ENCODE results near the gene MSL1. TPM values are rescaled to one million over a fixed set of nuclear protein-coding genes. Genes with fewer than 3 reads are reported as not detected.

Gene MSL1
- total and polyA plus RNA-seq, 12 donors: 26.3 to 65.0 (median 40.4) TPM

DNA sequence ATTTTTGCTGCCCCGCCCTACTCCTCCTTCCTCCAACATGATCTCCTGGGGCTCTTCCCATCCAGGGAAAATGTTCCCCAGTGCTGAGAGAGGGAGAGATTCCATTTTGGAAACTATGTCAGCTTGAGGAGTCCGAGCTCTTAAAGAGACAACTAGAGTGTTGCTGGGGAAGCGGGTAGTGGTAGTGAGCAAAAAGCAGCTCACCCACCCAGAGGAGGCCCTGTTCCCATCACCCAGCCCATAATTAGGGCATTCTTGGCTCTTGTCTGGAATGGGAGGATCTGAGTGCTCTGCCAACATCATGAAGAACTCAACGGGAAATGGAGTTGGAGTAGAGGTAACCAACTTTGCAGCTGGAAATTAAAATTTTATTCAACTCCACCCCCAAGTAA is 9.1 kb upstream of the MSL1 start:
- Histone ChIP-seq H3K36me3 (no peaks in the 10 kb centered on the region), H3K9me3 (no peaks in the 10 kb centered on the region), H3K27me3 (no peaks in the 10 kb centered on the region), H3K4me1 (peaks cover 45 to 68% (median 64%) of the 10 kb centered on the region in 9 donors), H3K27ac (peak overlapping the region; percentile 71 to 99 (median 93)), H3K4me3 (peak overlapping the region in 6 of 10 donors; percentile 46 to 59 (median 56))
- ATAC-seq: peak in 4 of 8 donors; percentile 0 to 8 (median 2)
- intact Hi-C loops (cut with DNase I): loop anchor here (1.0 to 10.0 kb wide), 13 partner anchors 28 to 232 kb away; partner anchors contain the start of genes THRA (in 7 of the 10) and CASC3 (in 1 of the 10)
- DNase-seq: peak in 1 of 2 donors; percentile 40
- 41% methylated on average over 4 of the region's 4 CpGs for WGBS, 2 donors
- TF ChIP-seq, protein P1, sequence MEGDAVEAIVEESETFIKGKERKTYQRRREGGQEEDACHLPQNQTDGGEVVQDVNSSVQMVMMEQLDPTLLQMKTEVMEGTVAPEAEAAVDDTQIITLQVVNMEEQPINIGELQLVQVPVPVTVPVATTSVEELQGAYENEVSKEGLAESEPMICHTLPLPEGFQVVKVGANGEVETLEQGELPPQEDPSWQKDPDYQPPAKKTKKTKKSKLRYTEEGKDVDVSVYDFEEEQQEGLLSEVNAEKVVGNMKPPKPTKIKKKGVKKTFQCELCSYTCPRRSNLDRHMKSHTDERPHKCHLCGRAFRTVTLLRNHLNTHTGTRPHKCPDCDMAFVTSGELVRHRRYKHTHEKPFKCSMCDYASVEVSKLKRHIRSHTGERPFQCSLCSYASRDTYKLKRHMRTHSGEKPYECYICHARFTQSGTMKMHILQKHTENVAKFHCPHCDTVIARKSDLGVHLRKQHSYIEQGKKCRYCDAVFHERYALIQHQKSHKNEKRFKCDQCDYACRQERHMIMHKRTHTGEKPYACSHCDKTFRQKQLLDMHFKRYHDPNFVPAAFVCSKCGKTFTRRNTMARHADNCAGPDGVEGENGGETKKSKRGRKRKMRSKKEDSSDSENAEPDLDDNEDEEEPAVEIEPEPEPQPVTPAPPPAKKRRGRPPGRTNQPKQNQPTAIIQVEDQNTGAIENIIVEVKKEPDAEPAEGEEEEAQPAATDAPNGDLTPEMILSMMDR (IDR thresholded peaks at IDR 0.05): no peak

DNA sequence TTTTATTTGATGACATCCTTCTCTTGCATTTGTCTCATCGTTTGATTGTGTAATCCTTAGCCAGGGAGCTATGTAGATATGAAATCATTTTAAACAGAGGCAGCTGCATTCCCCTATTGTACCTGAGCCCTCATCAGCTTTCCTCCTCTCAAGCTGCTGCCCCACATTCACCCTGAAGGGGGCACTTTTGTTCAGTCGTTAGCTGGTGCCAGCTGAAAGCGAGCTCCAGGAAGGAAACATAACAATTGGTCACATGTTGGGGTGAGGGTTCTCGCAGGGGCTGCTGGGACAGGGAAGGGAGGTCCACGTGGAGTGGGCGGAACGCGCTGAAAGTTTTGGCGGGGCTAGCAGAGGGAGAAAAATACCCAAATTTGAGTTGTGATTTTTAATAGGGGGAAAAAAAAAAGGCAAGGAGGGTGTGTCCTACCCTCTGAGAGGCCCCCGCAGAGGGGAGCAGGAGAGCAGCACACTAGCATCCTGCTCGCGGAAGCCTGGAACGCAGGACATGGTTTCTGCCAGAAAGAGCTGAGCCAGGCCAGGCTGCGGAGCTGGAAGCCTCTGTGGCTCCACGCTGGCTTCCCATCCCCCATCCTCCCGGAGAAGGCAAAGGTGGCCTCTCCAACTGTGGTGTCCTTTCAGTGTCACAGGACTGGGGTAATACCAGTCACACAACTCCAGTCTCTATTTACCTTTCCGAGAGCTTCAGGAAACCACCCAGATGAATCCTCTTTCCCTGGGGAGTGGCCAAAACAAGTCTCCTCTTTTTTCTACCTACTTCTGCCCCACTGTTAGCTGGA is 8.5 kb upstream of the MSL1 start:
- peaks cover 41 to 62% (median 58%) of the 10 kb centered on the region in 9 donors for H3K4me1 ChIP-seq
- peak overlapping the region in 9 of 10 donors; percentile 32 to 59 (median 49) for H3K4me3 ChIP-seq
- ATAC-seq (peak; percentile 70 to 79 (median 75)), DNase-seq (peak; percentile 86 to 95)
- no peaks in the 10 kb centered on the region for H3K9me3 ChIP-seq
- no peaks in the 10 kb centered on the region for H3K36me3 ChIP-seq
- WGBS, 2 donors: 0% methylated on average over 17 of the region's 17 CpGs
- peak overlapping the region; percentile 71 to 99 (median 93) for H3K27ac ChIP-seq
- intact Hi-C loops (cut with DNase I): loop anchor here (1.0 to 10.0 kb wide), 13 partner anchors 27 to 231 kb away; partner anchors contain the start of genes THRA (in 7 of the 10) and CASC3 (in 1 of the 10)
- H3K27me3 ChIP-seq: no peaks in the 10 kb centered on the region
- TF ChIP-seq, protein P1 (IDR thresholded peaks at IDR 0.05): peak; percentile 72 to 96 (median 84)

DNA sequence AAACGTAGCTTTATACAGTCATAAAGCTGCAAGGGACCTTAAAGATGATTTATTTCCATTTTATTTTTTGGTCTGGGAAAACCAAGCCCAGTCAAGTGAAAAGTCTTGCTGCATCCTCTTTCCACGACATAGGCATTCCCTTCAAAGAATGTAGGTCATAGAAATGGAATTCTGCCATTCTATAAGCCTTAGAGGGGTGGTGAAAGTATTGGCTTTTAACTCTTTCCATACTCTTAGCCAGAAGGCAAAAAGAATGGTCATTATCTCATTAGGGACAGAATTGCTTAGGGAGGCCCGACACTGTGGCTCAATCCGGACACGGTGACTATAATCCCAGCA is 7.9 kb upstream of the MSL1 start:
- Histone ChIP-seq H3K4me3 (peak overlapping the region in 9 of 10 donors; percentile 32 to 59 (median 49)), H3K27me3 (no peaks in the 10 kb centered on the region), H3K27ac (peak overlapping the region; percentile 71 to 99 (median 93)), H3K4me1 (peaks cover 36 to 56% (median 52%) of the 10 kb centered on the region in 9 donors), H3K36me3 (no peaks in the 10 kb centered on the region), H3K9me3 (no peaks in the 10 kb centered on the region)
- intact Hi-C loops (cut with DNase I): loop anchor here (1.0 to 10.0 kb wide), 13 partner anchors 27 to 231 kb away; partner anchors contain the start of genes THRA (in 7 of the 10) and CASC3 (in 1 of the 10)
- ATAC-seq (no peak), DNase-seq (no peak)
- WGBS, 2 donors: 36 to 43% methylated on average over 5 of the region's 5 CpGs
- TF ChIP-seq, protein P1 (IDR thresholded peaks at IDR 0.05): no peak

DNA sequence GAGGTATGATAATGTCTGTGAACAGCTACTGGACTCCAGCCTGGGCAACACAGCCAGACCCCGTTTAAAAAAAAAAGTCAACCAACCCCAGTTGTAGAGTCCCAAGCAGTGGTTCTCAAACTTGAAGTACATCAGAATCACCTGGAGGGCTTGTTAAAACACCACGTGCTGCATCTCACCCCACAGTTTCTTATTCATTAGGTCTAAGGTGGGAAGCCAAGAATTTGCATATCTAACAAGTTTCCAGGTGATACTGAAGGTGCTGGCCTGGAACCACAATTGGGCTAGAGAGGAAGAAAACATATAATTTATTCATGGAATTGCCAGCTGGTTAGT is 6.7 kb upstream of the MSL1 start:
- DNase-seq: no peak
- Histone ChIP-seq H3K36me3 (no peaks in the 10 kb centered on the region), H3K4me3 (no peak overlapping the region), H3K27me3 (no peaks in the 10 kb centered on the region), H3K27ac (no peak overlapping the region), H3K4me1 (peaks cover 29 to 49% (median 42%) of the 10 kb centered on the region in 9 donors), H3K9me3 (no peaks in the 10 kb centered on the region)
- no peak for ATAC-seq
- WGBS, 2 donors: 60 to 73% methylated on average over 2 of the region's 2 CpGs
- intact Hi-C loops (cut with DNase I): loop anchor here in 4 of 10 donors (10.0 kb wide), 4 partner anchors 50 to 230 kb away; partner anchors contain the start of gene THRA (in 2 of the 4)
- TF ChIP-seq, protein P1 (IDR thresholded peaks at IDR 0.05): no peak
